GM18861 (cell line): Measurements from ENCODE around the gene SLAMF9.
"Not testable (repeated sequence)": the region's sequence is repeated elsewhere in the genome, so short reads cannot be mapped to it uniquely, and the experiment has no call there.

Source experiments
- ATAC-seq: cut with Tn5 transposase; IDR thresholded peaks from one replicate; pipeline ENCODE4 v1.9.1; 2021; ENCODE audit not compliant: unreplicated experiment

The SLAMF9 gene

GRCh38 chr1:159921700-159922504, 32.1 kb downstream of the SLAMF9 start:
- ATAC-seq = no peak

- no peak for ATAC-seq
These were observed 32.8 kb downstream of the SLAMF9 start for GRCh38 chr1:159921251-159921650.

- no peak for ATAC-seq
These were observed 33.4 kb downstream of the SLAMF9 start for GRCh38 chr1:159920651-159921050.

DNA sequence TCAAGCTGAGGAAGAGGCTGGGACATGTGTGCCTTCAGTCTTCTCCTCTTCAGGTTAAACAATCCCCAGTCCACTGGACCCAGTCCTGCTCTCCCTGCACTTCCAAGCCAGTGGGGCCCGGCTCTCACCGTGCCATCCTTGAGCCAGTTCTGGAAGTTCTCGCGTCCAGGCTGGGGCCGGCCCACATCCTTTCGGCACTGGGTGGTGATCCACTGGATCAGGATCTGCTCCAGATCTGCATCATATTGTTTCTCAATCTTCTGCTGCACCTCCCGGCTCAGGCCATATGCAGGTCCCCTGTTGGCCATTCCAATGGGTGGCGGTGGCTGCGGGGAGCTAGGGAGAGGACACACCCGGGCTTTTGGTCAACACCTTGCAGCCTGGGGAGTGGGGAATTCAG, 33.8 kb downstream of the SLAMF9 start:
- ATAC-seq = no peak

GRCh38 chr1:159919236-159919865, 34.7 kb downstream of the SLAMF9 start:
- ATAC-seq = no peak

DNA sequence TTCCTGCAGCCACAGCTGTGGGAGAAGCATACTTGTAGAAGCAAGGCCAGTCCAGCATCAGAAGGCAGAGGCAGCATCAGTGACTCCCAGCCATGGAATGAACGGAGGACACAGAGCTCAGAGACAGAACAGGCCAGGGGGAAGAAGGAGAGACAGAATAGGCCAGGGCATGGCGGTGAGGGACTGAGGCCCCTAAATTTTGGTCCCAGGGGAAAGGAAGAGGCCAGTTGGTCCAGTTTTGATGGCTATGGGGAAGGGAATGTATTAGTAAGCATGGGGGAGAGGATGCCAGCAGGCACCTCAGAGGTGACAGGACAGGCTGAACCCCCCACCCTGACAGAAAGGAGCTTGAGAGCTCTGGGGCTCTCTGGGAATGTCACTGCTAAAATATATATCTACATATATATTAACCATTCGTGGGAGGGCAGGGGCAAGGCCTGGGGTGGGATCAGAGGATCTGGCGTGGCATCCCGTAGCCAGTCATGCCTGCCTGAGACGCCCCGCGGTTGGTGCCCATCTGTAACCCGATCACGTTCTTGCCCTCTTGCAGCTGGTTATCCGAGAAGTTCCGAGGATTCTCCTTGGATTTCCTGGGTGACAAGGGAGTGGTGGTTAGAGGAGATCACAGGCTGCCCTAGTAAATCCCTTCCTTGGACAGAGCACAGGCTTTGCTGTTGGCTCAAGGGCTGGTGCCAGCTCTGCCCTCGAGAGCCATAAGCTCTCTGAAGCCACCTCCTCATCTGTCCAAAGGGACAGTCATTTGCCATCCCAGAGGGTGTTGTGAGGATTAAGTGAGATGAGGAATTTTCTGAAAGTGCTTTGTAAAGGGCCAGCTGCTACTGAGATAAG, 35.5 kb downstream of the SLAMF9 start:
- ATAC-seq = no peak

GRCh38 chr1:159917533-159918351, 36.3 kb downstream of the SLAMF9 start:
- no peak for ATAC-seq

DNA sequence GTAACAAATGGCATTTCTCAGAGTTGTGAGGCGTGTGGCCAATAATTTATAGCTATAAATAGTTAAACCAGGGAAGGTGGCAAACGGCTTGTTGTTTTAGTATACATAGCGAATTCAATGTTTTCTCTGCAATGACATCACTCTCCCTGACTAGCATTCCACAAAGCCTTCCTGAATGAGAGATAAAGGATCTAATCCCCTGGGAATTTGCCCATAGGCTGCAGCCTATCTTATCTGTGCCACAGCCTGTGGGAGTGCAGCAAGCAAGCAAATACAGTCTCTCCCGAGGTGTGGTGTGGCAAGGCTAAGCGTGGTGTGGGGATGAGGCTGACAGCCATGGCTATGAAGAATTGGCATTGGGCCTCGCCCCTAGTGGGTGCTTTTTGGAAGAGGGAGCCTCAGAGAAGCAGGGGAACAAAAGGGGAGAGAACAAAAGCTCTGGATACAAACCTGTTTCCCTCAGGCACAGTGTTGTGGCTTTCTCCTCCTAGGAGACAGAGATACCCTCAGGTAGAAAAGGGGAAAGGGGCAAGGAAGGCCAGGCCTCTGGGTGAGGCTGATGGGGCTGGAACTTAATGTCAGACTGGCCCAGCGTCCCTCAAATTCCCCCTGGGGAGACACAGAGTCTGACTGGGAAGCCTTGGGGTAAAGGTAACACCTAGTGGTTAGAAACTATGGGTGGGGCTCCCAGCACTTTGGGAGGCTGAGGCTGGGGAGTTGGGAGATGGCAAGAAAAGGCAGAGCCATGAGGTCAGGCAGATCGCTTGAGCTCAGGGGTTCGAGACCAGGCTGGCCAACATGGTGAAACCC, 37.6 kb downstream of the SLAMF9 start:
- ATAC-seq = no peak

- ATAC-seq = no peak
These were observed 38.3 kb downstream of the SLAMF9 start for GRCh38 chr1:159915571-159916241.

- no peak for ATAC-seq
These were observed 39.6 kb downstream of the SLAMF9 start for GRCh38 chr1:159914252-159915018.

DNA sequence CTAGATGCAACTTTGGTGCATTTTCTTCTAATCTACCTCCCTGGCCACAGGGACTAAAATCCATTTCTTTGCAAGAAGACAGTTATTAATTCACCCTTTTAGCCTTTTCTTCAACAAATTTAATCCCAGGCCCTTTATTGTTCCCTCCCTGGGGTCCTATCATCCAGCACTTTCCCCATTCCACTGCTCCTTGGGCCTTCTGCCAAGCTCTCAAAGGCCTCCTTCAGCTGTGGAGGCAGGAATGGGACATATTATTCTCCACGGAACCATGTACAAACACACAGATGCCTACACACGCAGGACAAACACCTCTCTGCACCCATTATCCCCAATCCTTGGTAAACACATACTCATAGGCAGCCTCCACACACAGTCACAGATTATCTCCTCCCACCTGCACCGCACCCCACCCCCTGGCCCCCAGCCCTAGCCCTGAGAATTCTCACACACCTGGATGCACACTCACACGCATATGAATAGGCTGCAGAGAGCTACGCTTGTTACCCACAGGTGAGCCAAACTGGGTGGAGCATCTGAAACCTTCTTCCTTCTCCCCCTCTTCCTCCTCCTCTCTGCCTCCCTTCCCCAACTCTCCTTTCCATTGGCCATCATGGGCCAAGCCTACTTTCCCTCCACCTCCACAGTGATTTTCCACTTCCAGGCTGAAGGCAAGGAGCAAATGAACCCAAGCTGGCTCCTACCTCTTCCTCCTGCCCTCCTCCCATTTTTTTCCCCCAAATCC, 40.4 kb downstream of the SLAMF9 start:
- ATAC-seq = no peak

GRCh38 chr1:159911326-159912070, 42.5 kb downstream of the SLAMF9 start:
- no peak for ATAC-seq

GRCh38 chr1:159908031-159908940, 45.8 kb downstream of the SLAMF9 start:
- no peak for ATAC-seq

DNA sequence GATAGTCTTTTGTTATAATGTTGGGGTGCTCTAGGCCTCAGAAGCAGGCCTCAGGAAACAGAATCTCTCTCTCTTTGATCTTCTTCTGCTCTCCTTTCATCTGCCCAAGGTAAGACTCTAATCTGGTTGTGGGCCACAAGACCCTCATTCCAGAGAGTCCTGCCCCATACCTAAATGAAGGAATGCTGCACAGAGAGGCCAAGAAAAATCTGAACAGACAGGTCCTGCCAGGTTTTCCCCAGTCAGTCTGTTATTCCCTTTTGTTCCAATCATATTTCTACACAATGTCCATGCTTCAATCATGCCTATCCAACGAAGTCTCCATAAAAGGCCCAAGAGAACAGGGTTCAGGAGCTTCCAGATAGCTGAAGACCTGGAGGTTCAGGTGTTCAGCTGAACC, 47.1 kb downstream of the SLAMF9 start:
- ATAC-seq = no peak

- not testable (repeated sequence) for ATAC-seq
These were observed 50.0 kb downstream of the SLAMF9 start for GRCh38 chr1:159904036-159904435.

DNA sequence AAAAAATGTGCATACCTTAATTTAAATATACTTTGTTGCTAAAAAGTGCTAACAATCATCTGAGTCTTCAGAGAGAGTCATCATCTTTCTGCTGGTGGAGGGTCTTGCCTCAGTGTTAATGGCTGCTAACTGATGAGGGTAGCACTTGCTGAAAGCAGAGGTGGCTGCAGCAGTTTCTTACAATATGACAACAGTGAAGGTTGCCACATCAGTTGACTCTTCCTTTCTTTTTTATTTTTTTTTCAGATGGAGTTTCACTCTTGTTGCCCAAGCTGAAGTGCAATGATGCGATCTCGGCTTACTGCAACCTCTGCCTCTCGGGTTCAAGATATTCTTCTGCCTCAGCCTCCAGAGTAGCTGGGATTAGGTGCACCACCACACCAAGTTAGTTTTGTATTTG, 51.5 kb downstream of the SLAMF9 start:
- ATAC-seq = no peak
